Peyer's patch (tissue), 4 donors: ENCODE results near the gene KCNH6.

Experiments
- POLR2A ChIP-seq, 2 donors: fragments of 450-650 bp; IDR thresholded peaks; one replicate each; pipeline ENCODE4 v1.5.1; 2017; ENCODE audit warnings: antibody characterized with exemption in 2 of 2, mild to moderate bottlenecking in 2 of 2, moderate library complexity in 2 of 2
- TF ChIP-seq, protein P1 (sequence below), 6 experiments: fragments of 450-650 bp in 4 of 6; fragments of 200-600 bp in 2 of 6; sonication (generic) in 1 of 6; IDR thresholded peaks; one replicate each; pipeline ENCODE4 v1.5.1; 2017 to 2019; ENCODE audit warnings: antibody characterized with exemption in 6 of 6, mild to moderate bottlenecking in 3 of 6, moderate library complexity in 1 of 6

GRCh38 chr17:63534078-63534570 lies 11.0 kb downstream of the KCNH6 start:
- TF ChIP-seq, protein P1, sequence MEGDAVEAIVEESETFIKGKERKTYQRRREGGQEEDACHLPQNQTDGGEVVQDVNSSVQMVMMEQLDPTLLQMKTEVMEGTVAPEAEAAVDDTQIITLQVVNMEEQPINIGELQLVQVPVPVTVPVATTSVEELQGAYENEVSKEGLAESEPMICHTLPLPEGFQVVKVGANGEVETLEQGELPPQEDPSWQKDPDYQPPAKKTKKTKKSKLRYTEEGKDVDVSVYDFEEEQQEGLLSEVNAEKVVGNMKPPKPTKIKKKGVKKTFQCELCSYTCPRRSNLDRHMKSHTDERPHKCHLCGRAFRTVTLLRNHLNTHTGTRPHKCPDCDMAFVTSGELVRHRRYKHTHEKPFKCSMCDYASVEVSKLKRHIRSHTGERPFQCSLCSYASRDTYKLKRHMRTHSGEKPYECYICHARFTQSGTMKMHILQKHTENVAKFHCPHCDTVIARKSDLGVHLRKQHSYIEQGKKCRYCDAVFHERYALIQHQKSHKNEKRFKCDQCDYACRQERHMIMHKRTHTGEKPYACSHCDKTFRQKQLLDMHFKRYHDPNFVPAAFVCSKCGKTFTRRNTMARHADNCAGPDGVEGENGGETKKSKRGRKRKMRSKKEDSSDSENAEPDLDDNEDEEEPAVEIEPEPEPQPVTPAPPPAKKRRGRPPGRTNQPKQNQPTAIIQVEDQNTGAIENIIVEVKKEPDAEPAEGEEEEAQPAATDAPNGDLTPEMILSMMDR (IDR thresholded peaks at IDR 0.05): no peak
- TF ChIP-seq POLR2A (IDR thresholded peaks at IDR 0.05): no peak
